Transverse colon (tissue), 4 donors: Measurements from ENCODE around the gene SNRPA. TPM values are rescaled to one million over a fixed set of nuclear protein-coding genes. Genes with fewer than 3 reads are reported as not detected.
"Not testable (repeated sequence)": the region's sequence is repeated elsewhere in the genome, so short reads cannot be mapped to it uniquely, and the experiment has no call there.

Source experiments
- DNase-seq: peaks from one replicate; pipeline ENCODE4 v3.0.0-alpha.2; 2019
- H3K27ac ChIP-seq, 4 donors: fragments of 200-600 bp; sonication (generic); 2 replicates each; pipeline ENCODE4 v1.5.1; 2016 to 2018; ENCODE audit warnings: inconsistent platforms in 4 of 4
- H3K27me3 ChIP-seq: fragments of 200-600 bp; sonication (generic); 2 replicates; pipeline ENCODE4 v1.5.1; 2017; ENCODE audit warnings: inconsistent platforms
- H3K36me3 ChIP-seq, 4 donors: fragments of 200-600 bp; sonication (generic); 2 replicates each; pipeline ENCODE4 v1.5.1; 2017 to 2019; ENCODE audit warnings: inconsistent platforms in 4 of 4
- H3K4me1 ChIP-seq, 4 donors: fragments of 200-600 bp; sonication (generic); 2 replicates each; pipeline ENCODE4 v1.5.1; 2017 to 2020; ENCODE audit warnings: inconsistent platforms in 4 of 4
- H3K4me3 ChIP-seq, 4 donors: fragments of 200-600 bp; sonication (generic); 1 replicate in 1 of 4; 2 replicates in 3 of 4; pipeline versions ENCODE4 v1.5.1 to v1.6.1; 2017 to 2019; ENCODE audit warnings: inconsistent platforms in 4 of 4
- H3K9me3 ChIP-seq, 2 donors: fragments of 200-600 bp; sonication (generic); 2 replicates each; pipeline ENCODE4 v1.5.1; 2017 to 2019; ENCODE audit warnings: inconsistent platforms in 2 of 2
- CTCF ChIP-seq, 5 experiments: fragments of 200-600 bp in 3 of 5; fragments of 450-650 bp in 2 of 5; sonication (generic) in 3 of 5; IDR thresholded peaks; 1 replicate in 2 of 5; 2 replicates in 3 of 5; pipeline ENCODE4 v1.5.1; 2016 to 2017; ENCODE audit warnings: antibody characterized with exemption in 5 of 5, inconsistent platforms in 3 of 5, mild to moderate bottlenecking in 2 of 5, moderate library complexity in 1 of 5
- EP300 ChIP-seq: sonication (generic); formaldehyde crosslinking; IDR thresholded peaks from one replicate; pipeline ENCODE4 v1.6.1; 2017; ENCODE audit warnings: antibody characterized with exemption, low read depth
- POLR2A ChIP-seq: fragments of 450-650 bp; IDR thresholded peaks from one replicate; pipeline ENCODE4 v1.6.1; 2016; ENCODE audit warnings: antibody characterized with exemption, mild to moderate bottlenecking, moderate library complexity
- POLR2AphosphoS5 ChIP-seq, 3 donors: sonication (generic); formaldehyde crosslinking; IDR thresholded peaks; one replicate each; pipeline ENCODE4 v1.6.1; 2016; ENCODE audit warnings: antibody characterized with exemption in 3 of 3
- WGBS, 2 donors: methylation state at CpG; one replicate each; pipeline ENCODE4 v1.1.5; 2018; ENCODE audit warnings: low coverage in 1 of 2; 5-methylcytosine and 5-hydroxymethylcytosine counted together
- in situ Hi-C, 4 donors: fragments of 200-750 bp; cut with MboI; loops; one replicate each; pipeline versions ENCODE4 v1.15.0 to v1.15.1; 2017; ENCODE audit warnings: low sequenced_read_pairs in 3 of 4, low pct_ligation_motif_present in 1 of 4, low pct_unique_long_range_greater_than_20kb in 1 of 4
- intact Hi-C: fragments of 100-400 bp; cut with DNase I; formaldehyde crosslinking; loops from one replicate; pipeline ENCODE4 v1.15.1; 2023; ENCODE audit warnings: low total_unique reads
- total RNA-seq, 4 donors: library from RNA; depleted of rRNA; stranded (reverse); fragments of >200 nt; gene quantifications; one replicate each; pipeline ENCODE4 v1.1.0, GENCODE V29; 2016

SNRPA gene
- total RNA-seq, 4 donors from 2014 or later: 45.1 to 85.3 (median 65.6) TPM

DNA sequence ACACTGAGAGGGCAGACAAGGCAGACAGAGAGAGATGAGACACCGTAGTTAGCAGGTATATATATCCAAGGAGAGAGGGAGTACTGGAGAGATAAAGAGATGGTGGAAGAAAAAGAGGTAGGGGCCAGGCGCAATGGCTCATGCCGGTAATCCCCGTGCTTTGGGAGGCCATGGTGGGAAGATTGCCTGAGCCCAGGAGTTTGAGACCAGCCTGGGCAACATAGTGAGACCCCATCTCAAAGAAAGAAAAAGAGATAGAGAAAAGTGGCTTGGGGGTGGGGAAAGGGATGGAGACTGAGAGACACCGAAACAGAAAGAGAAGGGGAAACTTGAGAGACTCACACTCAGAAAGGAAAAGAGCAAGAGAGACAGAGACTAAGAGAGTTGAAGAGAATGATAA, 29.6 kb downstream of the SNRPA start:
- H3K9me3 ChIP-seq: no peaks in the 10 kb centered on the region
- no peak overlapping the region for H3K27ac ChIP-seq
- intact Hi-C loops (no loop called here), in situ Hi-C loops (no loop called here)
- TF ChIP-seq EP300 (no peak), CTCF (IDR thresholded peaks at IDR 0.05) (no peak), POLR2AphosphoS5 (IDR thresholded peaks at IDR 0.05) (no peak), POLR2A (no peak)
- no peaks in the 10 kb centered on the region for H3K27me3 ChIP-seq
- no peaks in the 10 kb centered on the region for H3K36me3 ChIP-seq
- peaks cover 13 to 22% (median 15%) of the 10 kb centered on the region in 4 donors for H3K4me1 ChIP-seq
- H3K4me3 ChIP-seq: no peak overlapping the region
- DNase-seq: no peak
- 89 to 93% methylated on average over 5 of the region's 5 CpGs for WGBS, 2 donors

DNA sequence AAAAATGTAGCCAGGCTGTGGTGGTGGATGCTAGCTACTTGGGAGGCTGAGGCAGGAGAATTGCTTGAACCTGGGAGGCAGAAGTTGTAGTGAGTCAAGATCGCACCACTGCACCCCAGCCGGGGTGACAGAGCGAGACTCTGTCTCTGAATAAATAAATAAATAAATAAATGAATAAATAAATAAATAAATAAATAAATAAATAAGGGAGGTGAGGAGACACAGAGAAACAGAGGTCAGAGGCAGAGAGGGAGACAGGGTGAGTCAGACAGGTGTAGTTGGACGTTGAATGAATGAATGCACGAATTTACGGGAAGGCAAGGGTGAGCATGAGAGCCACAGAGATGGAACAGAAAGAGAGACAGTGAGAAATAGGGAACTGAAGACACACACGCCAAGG, 30.1 kb downstream of the SNRPA start:
- H3K4me1 ChIP-seq: peaks cover 13 to 22% (median 15%) of the 10 kb centered on the region in 4 donors
- no peak for DNase-seq
- in situ Hi-C loops (no loop called here), intact Hi-C loops (no loop called here)
- H3K9me3 ChIP-seq: no peaks in the 10 kb centered on the region
- H3K36me3 ChIP-seq: no peaks in the 10 kb centered on the region
- no peak overlapping the region for H3K4me3 ChIP-seq
- WGBS, 2 donors: 92 to 95% methylated on average over 7 of the region's 7 CpGs
- no peak overlapping the region for H3K27ac ChIP-seq
- TF ChIP-seq POLR2A (no peak), POLR2AphosphoS5 (IDR thresholded peaks at IDR 0.05) (no peak), EP300 (no peak), CTCF (IDR thresholded peaks at IDR 0.05) (no peak)
- H3K27me3 ChIP-seq: no peaks in the 10 kb centered on the region

DNA sequence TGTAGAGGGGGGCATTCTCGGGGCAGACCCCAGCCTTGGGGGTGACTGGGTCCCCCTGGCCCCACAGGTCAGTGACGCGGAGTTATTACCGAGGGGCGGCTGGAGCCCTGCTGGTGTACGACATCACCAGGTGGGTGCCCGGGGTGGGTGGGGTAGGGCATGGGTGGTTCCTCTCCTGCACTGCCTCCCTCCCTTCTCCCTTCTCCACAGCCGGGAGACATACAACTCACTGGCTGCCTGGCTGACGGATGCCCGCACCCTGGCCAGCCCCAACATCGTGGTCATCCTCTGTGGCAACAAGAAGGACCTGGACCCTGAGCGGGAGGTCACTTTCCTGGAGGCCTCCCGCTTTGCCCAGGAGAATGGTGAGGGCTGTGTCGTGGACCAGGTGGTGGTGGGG, 32.7 kb downstream of the SNRPA start:
- H3K36me3 ChIP-seq: no peaks in the 10 kb centered on the region
- DNase-seq: no peak
- in situ Hi-C loops: no loop called here
- 90% methylated on average over 14 of the region's 14 CpGs; no CpG with 5 or more reads in 1 of the 2 donors for WGBS, 2 donors
- intact Hi-C loops: no loop called here
- H3K4me3 ChIP-seq: no peak overlapping the region
- no peaks in the 10 kb centered on the region for H3K27me3 ChIP-seq
- H3K9me3 ChIP-seq: no peaks in the 10 kb centered on the region
- no peak overlapping the region for H3K27ac ChIP-seq
- peaks cover 5 to 10% (median 6%) of the 10 kb centered on the region in 4 donors for H3K4me1 ChIP-seq
- no peak for TF ChIP-seq CTCF (IDR thresholded peaks at IDR 0.05)
- no peak for TF ChIP-seq POLR2A
- TF ChIP-seq POLR2AphosphoS5 (IDR thresholded peaks at IDR 0.05): no peak
- no peak for TF ChIP-seq EP300

DNA sequence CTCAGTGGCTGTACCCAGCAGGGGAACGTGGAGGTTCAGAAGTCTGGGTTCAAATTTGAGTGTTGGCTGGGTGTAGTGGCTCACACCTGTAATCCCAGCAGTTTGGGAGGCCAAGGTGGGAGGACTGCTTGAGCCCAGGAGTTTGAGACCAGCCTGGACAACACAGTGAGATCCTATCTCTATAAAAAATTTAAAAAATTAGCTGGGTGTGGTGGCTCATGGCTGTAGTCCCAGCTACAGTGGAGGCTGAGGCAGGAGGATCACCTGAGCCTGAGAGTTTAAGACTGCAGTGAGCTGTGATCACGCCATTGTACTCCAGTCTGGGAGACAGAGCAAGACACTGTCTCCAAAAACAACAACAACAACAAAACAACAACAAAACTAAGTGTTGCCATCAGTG, 33.1 kb downstream of the SNRPA start:
- WGBS, 2 donors: 97% methylated on average over 2 of the region's 2 CpGs; no CpG with 5 or more reads in 1 of the 2 donors
- in situ Hi-C loops, intact Hi-C loops: not testable (repeated sequence)

GRCh38 chr19:40785526-40785925, 34.5 kb downstream of the SNRPA start:
- intact Hi-C loops: loop anchor here (5.0 kb wide), 1 partner anchor 1403 kb away; no protein-coding TSS in a partner anchor
- TF ChIP-seq POLR2A (no peak), CTCF (IDR thresholded peaks at IDR 0.05) (no peak), POLR2AphosphoS5 (IDR thresholded peaks at IDR 0.05) (no peak), EP300 (no peak)
- WGBS, 2 donors: 83% methylated on average over 1 of the region's 1 CpG; no CpG with 5 or more reads in 1 of the 2 donors
- H3K4me3 ChIP-seq: no peak overlapping the region
- no peak overlapping the region for H3K27ac ChIP-seq
- in situ Hi-C loops: no loop called here
- H3K36me3 ChIP-seq: peaks cover 0 to 8% (median 0%) of the 10 kb centered on the region in 4 donors
- H3K27me3 ChIP-seq: no peaks in the 10 kb centered on the region
- no peaks in the 10 kb centered on the region for H3K9me3 ChIP-seq
- no peaks in the 10 kb centered on the region for H3K4me1 ChIP-seq
- DNase-seq: no peak

More for the DNA sequence above, 33.1 kb downstream of the SNRPA start:
- not testable (repeated sequence) for H3K27me3 ChIP-seq, H3K4me1 ChIP-seq, H3K9me3 ChIP-seq, H3K27ac ChIP-seq, DNase-seq, H3K36me3 ChIP-seq, H3K4me3 ChIP-seq
